NCI-H524 treated with DMSO at 0.1 percent for 48 hours (cell line): ENCODE measurements around the gene NGFR.
"Not testable (repeated sequence)": the region's sequence is repeated elsewhere in the genome, so short reads cannot be mapped to it uniquely, and the experiment has no call there.

Experiments
- DNase-seq: peaks from one replicate; lab custom pipeline; 2025; lab: John Stamatoyannopoulos, UW

The NGFR gene

DNA sequence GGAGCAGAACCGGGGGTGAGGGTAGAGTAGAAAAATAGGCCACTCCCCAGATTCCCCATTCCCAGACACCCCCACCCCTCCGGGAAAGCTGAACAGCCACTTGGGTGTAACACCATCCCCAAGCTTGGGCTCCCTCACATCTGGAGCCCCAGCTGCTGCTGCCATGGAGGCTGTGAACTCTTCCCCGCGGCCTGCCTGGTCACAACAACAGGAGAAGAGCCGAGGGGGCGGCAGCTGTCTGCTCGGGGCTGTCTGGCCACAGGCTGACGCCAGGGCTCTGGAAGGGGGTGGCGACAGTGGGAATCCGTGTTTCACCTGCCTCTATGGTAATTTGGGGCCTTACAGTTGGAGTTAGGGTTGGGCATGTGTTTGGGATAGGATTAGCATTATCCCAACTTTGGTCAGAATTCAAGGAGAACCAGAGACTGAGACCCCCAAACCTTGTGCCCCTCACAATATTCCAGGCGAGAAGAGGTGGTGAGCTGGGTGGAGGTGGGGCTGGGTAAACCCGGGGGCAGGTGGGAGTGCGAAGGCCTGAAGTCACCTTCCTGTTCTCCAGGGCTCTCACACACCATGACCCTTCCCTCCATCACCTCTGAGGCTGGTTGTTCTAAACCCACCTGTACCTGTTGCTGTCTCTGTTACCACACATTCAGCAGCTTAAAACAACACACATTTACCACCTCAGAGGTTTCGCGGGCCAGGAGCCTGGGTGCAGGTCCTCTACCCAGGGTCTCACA lies 50.9 kb downstream of the NGFR start:
- no peak for DNase-seq

- no peak for DNase-seq
These were observed 51.7 kb downstream of the NGFR start for GRCh38 chr17:49546546-49547535.

DNA sequence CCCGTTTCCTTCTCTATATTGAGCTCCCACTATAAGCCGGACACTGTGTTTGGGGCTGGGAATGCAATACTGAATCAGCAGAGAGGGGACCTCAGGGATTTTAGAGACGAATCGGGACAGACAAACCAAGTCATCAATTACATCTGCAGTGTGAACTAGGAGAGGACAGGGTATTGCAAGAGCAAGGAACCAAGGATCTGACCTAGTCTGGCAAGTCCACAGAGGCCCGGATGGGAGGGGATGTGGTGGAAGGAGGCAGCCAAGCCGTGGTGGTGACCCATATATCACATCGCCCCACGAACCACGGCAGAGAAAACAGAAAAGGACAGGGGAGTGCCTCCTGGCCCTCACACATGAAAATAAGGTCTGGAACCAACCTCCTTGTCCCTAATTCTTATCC lies 52.5 kb downstream of the NGFR start:
- no peak for DNase-seq

- DNase-seq, result no peak
These were observed 53.0 kb downstream of the NGFR start for GRCh38 chr17:49548051-49548505.

GRCh38 chr17:49548506-49549310 lies 53.6 kb downstream of the NGFR start:
- DNase-seq, result no peak

- no peak for DNase-seq
These were observed 54.2 kb downstream of the NGFR start for GRCh38 chr17:49549311-49549605.

- DNase-seq, result no peak
These were observed 54.9 kb downstream of the NGFR start for GRCh38 chr17:49549691-49550678.

DNA sequence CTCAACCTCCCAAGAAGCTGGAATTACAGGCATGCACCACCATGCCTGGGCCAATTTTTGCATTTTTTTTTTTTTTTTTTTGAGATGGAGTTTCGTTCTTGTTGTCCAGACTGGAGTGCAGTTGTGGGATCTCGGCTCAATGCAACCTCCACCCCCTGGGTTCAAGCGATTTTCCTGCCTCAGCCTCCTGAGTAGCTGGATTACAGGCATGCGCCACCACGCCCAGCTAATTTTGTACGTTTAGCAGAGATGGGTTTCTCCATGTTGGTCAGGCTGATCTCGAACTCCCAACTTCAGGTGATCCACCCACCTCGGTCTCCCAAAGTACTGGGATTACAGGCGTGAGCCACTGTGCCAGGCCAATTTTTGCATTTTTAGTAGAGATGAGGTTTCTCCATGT lies 55.7 kb downstream of the NGFR start:
- DNase-seq, result not testable (repeated sequence)

- DNase-seq, result no peak
These were observed 56.4 kb downstream of the NGFR start for GRCh38 chr17:49551221-49552069.

DNA sequence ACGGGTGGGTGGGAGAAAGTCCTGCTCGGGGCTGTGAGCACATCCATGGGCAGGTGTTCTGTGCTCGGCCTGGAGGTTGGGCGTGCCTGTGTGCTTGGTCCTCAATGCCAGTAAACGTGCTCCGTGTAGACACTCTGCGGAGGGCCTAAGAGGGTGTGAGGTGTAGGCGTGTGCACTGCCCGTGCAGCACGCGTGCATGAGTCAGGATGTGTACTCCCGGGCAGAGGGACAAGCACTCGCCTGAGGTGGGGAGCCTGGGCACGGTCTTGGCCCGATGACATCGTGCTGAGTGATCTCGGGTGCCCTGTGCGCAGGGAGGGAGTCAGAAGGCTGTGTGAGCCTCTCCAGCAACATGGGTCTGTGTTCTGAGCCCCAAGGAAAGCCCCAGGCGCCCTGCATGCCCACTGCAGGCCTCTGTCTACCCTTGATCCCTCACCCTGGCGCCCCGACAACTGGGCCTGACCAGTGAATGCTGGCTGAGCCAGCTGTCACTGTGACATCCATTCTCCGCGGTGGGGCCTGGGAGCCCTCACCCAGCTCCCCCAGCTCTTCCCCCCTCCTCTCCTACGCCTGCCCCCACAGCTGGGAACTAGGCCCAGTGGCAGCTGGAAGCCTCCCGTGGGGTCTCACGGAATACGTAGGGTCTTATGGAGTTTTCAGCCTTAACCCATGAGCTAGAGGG lies 57.1 kb downstream of the NGFR start:
- DNase-seq, result no peak

DNA sequence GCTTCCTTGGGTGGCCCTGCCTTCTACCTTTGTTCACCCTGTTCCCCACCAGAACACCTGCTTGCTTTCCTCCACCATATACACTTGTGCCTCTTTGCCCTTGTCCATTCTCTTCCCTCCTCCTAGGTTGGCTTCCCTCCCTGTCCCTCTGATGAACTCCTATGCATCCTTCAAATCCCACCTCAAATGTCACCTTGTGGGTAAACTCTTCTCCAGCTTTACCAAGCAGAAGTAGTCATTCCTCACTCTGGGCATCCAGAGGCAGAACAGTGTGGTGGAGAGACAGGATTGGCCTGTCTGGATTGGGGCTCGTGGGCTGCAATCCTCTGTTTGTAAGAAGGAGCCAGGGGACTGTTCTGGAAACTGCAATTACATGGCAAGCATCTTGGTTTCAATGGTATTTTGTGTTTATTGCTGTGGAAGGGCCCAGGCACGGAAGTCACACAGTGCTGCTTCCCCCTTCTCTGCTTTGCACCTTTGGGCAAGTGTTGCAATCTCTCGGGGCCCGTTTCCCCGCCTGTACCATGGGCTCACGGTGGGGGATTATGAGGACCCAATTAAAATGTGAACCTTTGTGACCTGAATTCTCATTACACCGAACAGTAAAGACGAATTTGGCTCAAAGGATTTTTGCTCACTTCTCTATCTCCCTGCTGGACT lies 58.7 kb downstream of the NGFR start:
- DNase-seq, result no peak

GRCh38 chr17:49554694-49555494 lies 59.8 kb downstream of the NGFR start:
- no peak for DNase-seq

- DNase-seq, result no peak
These were observed 60.6 kb downstream of the NGFR start for GRCh38 chr17:49555495-49556222.

GRCh38 chr17:49556223-49556943 lies 61.3 kb downstream of the NGFR start:
- DNase-seq, result peak; percentile 17

GRCh38 chr17:49557312-49558024 lies 62.4 kb downstream of the NGFR start:
- DNase-seq, result no peak
